Renal cortex interstitium (tissue), 11 donors: ENCODE data around the gene DMXL1. TPM values are rescaled to one million over a fixed set of nuclear protein-coding genes. Genes with fewer than 3 reads are reported as not detected.
"Not testable (repeated sequence)": the region's sequence is repeated elsewhere in the genome, so short reads cannot be mapped to it uniquely, and the experiment has no call there.

Experiments
- DNase-seq, 11 donors: peaks; one replicate each; pipeline ENCODE4 v3.0.0-alpha.2; 2013; ENCODE audit warnings: low read depth in 9 of 11, low spot score in 4 of 11; ENCODE audit errors: extremely low read depth in 1 of 11
- polyA plus RNA-seq, 3 donors: library from polyadenylated mRNA; unstranded; fragments of 120-200 nt; gene quantifications; one replicate each; pipeline ENCODE4 v1.2.1, GENCODE V29; 2013; ENCODE audit not compliant: insufficient read length in 3 of 3

The DMXL1 gene
- polyA plus RNA-seq, 3 donors = 48.5 to 62.8 (median 55.1) TPM

DNA sequence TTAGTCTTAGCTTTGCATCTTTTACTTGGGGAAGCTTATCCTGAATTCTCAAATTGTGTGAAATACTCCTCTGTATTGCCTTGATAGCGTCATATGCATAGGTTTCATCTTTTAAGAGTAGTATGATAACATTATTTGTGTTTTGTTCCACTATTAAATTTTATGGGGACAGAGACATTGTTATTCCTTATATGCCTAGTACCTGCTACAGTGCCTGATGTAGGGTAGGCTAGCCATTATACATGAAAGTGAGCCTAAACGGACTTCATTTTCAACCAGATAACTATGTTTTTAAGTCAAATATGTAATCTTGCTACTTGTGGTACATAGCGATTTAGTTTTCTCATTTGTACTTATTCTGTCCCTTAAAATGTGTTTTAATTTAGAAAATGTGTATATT, 105.9 kb downstream of the DMXL1 start:
- no peak for DNase-seq

DNA sequence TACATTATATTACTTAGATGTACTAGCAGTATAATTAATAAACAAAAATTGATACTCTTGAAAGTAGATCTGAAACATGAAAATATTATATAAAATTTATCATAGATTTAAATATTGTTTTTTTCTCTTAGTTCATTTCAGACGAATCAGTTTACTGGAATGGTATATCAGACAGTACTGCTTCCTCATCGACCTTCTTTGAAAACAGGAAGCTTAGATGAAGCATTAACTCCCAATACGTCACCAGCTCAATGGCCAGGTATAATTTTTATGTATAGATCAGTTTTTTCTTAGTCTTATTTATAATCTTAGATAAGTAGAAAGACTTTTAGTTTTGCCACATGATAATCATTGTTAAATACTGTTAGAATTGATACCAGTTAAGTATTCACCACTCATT, 106.3 kb downstream of the DMXL1 start:
- no peak for DNase-seq

DNA sequence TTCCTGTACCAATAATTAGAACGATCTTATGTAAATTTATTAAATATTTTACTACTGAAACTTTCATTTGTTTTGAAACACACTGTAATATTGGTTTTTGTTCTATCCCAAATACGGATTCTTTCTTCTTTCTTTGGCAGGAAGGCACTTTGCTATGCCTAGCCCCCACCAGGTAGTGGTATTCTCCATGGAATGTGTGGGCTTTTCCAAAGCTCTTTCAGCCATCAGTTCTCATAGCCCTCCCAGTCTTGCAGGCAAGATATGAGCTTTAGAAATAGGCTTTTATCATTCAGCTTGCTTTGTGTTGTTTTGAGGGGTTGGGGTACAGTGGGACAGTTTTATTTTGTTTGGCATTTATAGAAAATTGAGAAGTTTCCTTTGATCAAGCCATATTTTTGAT, 107.5 kb downstream of the DMXL1 start:
- no peak for DNase-seq

DNA sequence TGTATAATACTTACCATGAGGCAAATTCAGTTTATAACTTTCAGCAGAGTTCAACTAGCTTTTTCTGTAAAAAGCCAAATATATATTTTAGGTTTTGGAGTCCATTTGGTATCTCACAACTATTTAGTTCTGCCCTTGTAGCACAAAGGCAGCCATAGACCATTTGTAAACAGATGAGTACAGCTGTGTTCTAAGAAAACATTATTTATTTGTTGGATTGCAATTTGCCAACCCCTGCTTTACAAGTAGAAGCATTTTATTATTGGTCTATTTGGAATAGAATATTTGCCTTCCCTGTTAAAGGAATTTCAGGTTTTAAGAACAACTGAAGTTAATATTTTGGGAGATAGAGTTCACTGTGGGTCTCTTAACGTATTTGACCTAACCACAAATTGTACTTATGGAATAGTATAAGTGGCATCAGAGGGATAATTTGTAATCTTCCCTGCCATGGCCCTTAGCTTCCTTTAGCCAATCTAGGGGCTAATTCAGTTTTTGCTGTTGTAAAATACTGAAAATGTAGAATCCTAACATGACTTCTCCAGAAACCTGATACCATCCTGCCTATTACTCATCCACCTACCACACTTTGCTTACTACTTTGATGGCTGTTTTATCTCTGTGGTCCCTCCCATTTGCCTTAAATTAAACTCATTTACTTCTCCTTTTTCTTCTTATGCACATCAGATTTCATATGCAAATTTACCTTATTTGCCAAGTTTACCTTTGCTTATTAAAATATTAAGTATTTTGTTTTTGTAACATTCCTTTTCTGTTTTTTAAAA, 109.2 kb downstream of the DMXL1 start:
- DNase-seq = no peak

DNA sequence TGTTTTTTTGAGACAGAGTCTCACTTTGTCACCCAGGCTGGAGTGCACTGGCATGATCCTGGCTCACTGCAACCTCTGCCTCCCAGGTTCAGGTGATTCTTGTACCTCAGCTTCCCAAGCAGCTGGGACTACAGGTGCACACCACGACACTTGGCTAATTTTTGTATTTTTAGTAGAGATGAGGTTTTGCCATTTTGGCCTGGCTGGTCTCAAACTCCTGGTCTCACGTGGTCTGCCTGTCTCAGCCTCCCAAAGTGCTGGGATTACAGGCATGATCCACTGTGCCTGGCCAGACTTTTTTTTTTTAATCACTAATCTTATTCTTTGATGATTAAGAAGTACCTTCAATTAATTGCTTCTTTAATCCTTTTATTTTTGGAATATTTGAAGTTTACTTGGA, 114.6 kb downstream of the DMXL1 start:
- not testable (repeated sequence) for DNase-seq

DNA sequence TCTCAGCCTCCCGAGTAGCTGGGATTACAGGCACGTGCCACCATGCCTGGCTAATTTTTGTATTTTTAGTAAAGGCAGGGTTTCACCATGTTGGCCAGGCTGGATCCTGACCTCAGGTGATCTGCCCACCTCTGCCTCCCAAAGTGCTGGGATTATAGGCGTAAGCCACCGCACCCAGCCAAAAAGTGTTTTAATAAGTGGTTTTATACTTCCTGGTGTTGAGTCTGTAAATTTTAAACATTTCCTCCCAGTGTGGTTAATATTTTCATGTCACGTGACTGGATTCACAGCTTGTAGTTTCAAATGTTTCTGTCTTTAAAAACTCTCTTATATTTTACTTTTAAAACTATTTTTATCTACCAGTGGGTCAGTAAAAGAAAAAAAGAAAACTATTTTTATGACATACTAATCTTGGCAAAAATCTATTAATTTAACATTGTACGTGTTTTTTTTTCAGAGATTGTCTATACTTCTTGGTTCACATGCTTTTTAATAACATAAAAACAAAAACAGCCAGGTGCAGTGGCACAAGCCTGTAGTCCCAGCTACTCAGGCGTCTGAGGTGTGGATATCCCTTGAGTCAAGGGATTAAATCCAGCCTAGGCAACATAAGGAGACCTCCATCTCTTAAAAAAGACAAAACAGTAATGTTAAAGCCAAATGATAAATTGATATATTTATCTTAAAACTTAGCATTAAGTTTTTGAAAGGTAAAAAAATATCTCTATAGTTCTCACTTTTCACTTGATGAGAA, 117.1 kb downstream of the DMXL1 start:
- DNase-seq = no peak

DNA sequence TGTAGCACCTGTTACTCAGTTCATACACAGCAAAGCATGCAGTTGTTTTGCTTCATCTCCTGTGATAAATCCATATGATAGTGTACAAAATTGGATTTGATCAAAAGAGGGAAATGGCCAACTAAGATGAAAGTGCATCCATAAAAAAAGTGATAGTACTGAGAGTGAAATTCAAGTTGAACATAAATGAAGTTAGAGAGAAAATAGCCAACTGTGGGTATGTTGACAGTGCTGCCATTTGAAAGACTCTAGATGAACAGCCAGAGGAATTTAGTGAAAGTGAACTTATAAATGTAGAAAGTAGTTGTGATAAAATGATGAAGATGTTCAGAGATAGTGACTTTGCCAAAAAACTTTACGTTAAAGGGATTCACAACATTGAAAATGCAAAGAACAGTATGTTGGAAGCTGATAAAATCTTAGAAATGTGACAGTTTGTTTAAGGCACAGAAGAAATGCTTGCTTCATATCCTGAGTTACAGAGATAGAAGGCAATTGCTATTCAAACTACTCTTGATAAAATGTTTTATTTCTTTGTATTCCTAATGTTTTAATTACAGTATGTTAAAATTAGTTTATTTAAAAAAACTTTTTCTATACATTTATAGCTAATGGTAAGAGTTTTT, 119.7 kb downstream of the DMXL1 start:
- no peak for DNase-seq

DNA sequence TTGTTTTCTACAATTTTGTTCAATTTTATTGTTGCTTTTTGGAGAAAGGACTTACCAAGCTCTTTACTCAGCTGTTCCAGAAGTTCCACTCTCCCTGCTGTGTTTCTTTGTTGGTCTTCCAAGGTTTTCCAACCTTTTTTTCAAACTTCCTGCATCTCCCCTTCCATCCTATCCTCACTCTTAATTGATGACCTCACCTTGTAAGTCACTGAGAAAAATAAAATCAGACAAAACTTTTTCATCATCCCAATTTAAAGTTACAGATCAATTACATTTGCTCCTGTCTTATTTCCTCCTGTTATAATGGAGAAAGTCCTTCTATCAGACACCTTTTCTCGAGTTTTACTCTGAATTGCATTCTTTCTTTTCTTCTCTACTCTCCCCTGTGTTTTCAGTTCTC, 121.1 kb downstream of the DMXL1 start:
- no peak for DNase-seq

DNA sequence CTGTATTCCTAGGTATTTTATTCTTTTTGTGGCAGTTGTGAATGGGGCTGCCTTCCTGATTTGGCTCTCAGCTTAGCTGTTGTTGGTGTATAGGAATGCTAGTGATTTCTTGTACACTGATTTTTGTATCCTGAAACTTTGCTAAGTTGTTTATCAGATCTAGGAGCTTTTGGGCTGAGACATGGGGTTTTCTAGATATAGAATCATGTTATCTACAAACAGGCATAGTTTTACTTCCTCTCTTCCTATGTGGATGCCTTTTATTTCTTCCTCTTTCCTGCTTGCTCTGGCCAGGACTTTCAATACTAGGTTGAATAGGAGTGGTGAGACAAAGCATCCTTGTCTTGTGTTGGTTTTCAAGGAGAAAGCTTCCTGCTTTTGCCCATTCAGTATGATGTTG, 129.9 kb downstream of the DMXL1 start:
- no peak for DNase-seq

DNA sequence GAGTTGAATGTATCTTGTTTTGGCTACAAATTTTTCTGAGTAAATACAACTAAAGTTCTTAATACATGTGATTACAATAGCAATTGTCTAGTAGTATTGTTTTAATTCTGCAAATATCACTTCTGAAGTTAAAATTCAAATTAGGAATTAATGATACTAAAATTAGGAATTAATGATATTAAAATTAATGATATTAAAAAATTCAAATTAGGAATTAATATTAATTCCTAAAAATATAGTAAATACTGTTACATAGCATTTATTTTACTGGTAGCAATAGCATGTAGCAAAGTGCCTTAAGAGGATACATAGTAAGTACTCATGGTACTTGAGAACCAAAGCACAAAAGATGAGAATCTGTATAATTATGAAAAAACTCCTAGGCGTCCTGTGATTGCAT, 136.2 kb downstream of the DMXL1 start:
- no peak for DNase-seq

DNA sequence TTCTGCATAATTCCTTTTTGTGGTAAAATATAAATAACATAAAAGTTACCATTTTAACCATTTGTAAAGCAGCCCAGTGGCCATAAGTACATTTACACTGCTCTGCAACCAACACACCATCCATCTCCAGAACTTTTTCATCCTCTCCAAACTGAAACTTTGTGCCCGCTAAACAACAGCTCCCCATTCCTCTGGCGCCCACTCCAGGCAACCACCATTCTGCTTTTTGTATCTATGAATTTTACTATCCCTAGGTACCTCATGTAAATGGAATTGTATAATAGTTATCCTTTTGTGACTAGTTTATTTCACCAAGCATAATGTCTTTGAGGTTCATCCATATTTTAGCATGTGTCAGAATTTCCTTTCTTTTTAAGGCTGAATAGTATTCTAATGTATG, 141.1 kb downstream of the DMXL1 start:
- DNase-seq = no peak

DNA sequence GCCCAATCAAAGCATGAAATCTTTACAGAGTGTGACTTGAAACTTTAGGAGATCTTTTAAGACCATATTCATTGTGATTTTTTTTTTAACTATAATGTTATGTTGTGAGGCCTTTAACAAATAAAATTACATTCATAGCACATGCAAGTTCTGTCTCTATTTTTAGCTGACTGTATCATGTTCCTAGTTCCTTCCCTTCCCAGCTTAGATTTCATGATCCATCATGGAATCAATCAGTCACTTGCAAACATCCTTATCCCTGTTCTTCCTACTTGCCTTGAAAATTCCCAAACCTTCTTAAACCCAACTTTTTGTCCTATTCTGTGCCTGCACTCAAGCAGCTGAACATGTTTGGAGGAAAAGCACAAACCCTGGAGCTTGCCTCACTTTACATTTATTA, 141.8 kb downstream of the DMXL1 start:
- DNase-seq = no peak

DNA sequence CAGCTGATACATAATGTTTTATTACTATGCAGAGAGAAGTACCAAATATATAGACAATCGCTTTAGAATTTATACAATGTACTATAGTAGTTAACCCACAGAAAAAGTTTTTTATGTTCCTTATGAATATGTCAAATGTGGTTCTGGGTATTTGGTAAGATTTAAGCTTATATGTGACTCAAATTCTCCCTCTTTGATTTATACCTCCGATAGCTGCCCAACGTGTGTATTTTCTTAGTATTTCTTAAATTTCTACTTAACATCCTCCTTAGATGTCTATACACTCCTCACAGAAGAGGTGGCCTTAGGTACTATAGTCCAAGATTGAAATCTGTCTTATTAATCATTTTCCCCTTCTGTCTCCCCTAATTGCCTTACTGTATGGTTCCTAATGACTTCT, 146.3 kb downstream of the DMXL1 start:
- no peak for DNase-seq

DNA sequence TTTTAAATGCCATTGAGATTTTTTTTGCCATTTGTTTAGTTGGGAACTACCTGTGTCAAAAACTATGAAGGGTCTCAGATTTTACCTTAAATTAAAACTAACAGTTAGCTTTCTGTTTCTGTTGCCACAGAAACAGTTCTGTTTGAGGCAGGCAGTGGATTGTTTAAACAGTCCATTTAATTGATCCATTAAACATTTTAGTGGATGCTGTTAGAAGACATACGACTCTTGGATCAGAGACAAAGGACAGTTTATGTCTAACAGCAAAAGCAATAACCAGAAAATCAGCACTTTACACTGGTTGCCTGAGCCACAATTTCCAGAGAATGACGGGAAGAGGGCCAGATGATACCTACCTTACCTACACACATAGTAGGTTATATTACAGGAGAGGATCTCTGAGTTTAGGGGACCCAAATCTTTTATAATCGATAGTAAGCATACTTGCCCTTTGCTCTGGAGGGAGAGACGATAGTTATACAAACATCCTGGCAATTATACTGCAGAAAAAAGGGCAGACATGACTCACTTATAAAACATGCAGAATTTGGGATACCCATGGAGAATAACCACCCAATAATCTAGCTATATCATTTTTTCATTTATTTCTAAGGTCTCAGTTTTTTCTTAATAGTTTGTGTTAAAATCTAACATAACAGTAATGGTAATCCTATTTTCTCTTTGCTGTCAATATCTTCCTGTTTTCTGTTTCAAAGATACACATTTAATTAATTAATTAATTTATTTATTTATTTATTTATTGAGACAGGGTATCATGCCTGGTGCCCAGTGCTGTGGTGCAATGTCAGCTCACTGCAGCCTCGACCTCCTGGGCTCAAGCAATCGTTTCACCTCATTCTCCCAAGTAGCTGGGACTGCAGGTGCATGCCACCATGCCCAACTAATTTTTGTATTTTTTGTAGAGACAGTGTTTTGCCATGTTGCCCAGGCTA, 148.2 kb downstream of the DMXL1 start:
- no peak for DNase-seq

DNA sequence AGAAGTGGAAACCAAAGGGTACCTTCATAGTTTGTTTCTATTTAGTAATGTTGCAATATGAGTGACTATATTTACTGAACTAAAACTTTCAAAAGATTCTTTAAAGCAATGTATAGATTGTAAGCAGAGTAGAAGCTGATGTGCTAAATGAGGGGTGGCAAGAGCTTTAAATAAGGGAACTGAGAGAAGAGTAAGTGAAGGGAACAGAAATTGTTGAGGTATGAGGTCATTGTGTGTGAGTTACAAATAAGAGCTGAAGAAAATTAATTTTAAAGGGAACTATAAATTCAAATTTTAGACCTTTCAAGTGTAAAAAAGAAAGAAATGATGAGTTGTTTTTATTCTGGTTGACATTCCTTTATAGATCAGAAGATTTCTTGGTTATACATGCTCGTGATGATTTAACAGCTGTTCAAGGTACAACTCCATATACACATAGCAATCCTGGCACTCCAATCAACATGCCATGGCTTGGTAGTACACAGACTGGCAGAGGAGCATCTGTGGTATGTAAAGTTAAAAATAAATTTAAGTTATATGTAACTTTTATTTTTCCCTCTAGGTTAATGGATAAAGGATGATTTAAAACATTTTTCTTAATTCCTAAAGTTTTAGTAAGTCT, 149.8 kb downstream of the DMXL1 start:
- no peak for DNase-seq

DNA sequence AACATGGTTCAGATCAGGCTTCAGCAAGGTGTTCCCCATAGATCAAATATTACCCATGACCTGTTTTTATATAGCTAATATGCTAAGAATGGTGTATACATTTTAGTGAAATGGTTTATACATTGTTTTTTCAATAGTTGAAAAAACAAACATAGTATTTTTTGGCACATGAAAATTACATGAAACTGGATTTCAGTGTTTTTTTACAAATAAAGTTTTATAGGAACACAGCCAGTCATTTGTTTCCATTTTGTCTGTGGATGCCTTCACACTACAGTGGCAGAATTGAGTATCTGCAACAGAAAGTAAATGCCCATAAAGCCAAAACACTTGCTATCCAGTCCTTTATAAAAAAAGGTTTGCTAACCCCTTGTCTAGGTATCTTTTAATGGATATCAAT, 150.4 kb downstream of the DMXL1 start:
- no peak for DNase-seq

DNA sequence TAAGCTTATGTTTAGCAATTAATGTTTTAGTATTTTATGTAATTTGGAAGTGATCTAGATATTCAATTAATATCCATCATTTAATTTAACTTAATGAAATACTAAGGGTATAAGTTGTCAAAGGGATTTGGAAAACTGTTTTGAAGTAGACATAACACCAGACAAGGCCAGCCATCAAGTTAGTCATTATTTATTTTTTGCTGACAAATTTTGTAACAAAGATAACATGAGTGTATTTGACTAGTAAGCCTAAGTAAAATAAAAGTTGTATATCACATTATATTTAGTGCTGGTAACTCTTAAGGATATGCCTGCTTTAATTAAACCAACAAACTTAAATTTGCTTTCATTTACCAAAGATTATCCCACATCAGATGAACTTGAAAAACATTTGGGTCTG, 159.1 kb downstream of the DMXL1 start:
- no peak for DNase-seq

DNA sequence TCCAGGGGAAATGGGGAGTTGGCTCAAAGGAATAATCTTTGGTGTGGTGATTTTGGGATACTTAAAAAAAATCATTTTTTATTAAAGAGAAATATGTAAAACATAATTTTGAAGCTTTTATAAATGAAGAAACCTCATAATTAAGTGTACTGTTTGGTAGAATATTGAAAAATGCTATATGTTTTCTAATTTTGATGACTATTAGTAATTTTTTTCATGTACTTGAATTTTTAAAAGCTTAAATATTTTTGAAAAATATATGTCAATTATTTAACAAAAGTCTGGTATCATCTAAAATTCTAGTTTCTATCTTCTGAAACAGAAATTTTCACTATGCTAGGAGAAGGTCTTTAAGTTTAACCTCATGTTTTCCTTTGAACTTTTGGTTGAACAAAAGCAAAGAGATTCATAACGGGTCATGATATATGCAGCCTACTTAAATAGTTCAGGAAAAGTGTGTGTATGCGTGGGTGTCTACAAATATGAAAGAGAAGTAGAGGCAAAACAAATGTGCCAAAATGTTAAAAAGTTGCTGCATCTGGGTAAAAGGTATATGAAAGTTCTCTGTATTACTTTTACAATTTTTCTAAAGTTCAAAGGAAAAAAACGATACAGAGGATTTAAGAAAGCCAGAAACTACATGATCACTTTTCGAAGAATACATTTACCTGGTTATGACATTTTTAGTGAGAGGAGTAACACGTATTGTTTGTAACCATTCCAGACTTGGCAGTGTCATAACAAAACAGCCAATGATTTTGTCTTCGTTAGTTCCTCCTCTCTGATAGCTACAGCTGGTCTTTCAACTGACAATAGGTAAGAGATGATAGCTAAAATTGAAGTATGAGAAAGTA, 167.6 kb downstream of the DMXL1 start:
- DNase-seq = no peak
